KBM-7 (cell line): ENCODE measurements around the gene FBF1.

Experiments used
- DNase-seq: peaks from one replicate; pipeline ENCODE4 v3.0.0-alpha.2; 2015
- in situ Hi-C: fragments of 300-500 bp; cut with MboI; formaldehyde crosslinking; loops from 2 replicates; pipeline ENCODE4 v1.14.3; 2020; ENCODE audit warnings: low sequenced_read_pairs, low pct_unique_long_range_greater_than_20kb, mixed read lengths

FBF1 gene

DNA sequence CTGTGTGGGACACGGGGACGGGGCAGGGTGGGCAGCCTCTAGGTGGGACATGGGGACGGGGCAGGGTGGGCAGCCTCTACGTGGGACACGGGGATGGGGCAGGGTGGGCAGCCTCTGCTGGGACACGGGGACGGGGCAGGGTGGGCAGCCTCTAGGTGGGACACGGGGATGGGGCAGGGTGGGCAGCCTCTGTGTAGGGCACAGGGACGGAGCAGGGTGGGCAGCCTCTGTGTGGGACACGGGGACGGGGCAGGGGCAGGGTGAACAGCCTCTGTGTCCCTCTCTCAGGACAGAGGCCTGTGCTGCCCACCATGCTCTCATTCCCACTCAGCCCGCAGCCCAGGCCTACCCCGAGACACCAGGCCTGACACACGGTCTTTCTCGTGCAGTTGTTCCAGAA lies 19.2 kb downstream of the FBF1 start:
- in situ Hi-C loops = no loop called here
- DNase-seq = no peak

DNA sequence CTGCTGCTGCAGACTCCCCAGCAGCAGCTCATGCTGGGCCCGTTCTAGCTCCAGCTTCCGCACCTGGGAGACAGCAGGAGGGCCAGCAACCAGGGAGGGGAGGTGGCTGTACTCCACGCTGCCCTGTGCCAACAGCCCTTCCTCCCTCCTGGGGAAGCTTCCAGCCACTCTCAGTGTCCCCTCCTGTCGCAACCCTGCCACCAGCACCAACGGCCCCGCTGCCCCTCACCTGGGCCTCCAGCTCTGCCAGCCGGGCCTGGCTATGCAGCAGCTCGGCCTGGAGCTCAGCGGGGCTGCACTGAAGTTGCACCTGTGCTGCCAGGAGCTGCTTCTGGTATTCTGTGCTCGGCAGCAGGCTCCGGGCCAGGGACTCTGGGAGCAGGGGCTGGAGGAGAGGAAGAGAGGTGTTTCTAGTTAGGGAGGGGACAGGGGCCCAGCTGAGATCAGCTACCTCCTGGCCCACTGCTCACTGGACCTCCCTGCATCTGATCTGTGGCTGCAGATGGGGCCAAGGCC lies 20.7 kb downstream of the FBF1 start:
- DNase-seq = no peak

DNA sequence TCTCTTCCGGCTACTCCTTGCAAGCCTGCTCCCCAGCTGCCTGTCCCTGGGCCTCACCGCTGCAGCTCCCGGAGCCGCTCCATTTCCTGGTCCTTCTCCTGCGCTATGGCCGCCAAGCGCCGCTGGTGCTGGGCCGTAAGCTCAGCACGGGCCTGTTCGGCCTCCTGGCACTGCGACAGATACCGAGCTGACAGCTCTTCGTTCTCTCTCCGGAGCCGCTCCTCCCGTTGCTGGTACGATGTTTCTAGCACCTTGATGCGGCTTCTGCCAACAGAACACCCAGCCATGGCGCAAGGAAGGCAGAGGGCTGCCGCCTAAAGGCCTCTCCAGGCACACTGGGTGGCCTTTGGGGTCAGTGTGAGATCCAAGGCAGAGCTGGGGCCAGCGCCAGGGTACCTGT lies 21.2 kb downstream of the FBF1 start:
- in situ Hi-C loops = no loop called here
- DNase-seq = no peak

More for the DNA sequence above, 20.7 kb downstream of the FBF1 start:
- in situ Hi-C loops = no loop called here

DNA sequence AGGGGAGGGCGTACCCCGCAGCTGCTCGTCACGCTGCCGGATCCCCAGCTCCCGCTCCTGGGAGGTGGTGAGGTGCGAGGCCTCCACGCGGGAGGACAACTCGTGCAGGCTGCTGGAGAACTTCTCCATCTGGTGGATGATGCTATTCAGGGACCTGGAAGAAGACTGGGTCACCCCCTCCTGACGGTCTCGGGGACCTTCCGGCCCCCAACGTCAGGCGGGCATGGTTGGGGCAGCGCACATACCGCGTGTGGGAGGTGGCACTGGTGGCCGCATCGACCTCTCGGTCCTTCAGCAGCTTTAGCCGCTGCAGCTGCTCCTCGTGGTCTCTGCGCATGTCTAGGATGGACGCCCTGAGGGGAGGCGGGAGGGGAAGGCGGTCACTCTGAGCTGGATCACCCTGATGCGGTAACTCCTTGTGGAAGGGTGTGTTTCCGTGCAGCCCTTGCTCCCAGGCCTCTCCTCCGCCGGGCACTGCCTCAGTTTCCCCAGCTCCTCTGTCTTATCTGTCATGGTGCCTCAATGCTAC lies 22.9 kb downstream of the FBF1 start:
- in situ Hi-C loops = no loop called here
- DNase-seq = no peak

DNA sequence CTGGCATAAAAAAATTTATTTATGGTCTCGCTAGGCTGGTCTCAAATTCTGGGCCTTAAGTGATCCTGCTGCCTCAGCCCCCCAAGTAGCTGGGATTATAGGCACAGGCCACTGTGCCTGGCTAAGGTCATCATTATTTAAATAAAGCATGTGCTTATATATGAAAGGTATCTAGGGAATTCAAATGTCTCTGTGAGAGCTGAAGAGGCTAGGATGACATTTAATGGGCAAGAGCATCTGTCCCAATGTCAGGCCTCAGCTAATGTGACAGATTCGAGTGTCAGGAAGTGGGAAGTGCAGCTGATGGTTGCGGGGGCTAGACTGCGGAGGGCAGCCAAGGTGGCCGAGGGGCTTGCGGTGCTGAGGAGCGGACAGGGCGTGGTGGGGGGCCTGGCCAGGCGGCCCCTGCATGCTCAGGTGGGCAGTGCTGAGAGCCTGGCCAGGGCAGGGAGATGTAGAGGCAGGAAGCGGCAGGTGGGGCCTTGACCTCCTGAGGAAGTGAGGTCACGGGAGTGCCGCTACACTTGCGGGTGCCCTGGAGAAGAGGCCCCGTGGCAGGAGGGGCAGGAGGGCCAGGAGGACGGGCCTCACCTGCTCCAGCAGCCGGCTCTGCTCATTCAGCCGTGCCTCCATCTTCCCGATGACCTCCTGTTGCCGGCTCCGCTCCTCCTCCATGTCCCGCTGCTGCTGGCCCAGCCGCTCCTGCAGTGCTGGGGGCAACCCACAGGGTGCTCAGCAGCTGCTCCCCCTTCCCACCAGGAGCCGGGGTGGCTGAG lies 23.5 kb downstream of the FBF1 start:
- in situ Hi-C loops = no loop called here
- DNase-seq = no peak

DNA sequence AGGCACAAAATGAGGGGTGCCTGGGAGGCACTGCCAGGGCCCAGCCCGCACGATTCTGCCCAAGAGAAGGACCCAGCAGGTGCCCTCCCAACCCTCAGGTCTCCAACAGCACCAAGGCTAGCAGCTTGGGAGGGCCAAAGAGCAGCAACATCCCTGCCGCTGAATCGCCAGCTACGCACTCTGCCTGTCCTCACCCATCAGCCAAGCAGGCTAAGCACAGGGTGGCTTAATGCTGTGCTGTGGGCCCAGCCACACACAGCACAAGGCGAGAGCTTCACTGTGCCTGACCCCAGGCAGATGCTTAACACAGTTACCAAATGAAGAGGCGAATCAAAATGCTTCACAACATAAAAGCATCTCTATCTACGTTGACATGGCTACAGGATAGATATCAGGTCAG lies 25.6 kb downstream of the FBF1 start:
- in situ Hi-C loops = no loop called here

DNA sequence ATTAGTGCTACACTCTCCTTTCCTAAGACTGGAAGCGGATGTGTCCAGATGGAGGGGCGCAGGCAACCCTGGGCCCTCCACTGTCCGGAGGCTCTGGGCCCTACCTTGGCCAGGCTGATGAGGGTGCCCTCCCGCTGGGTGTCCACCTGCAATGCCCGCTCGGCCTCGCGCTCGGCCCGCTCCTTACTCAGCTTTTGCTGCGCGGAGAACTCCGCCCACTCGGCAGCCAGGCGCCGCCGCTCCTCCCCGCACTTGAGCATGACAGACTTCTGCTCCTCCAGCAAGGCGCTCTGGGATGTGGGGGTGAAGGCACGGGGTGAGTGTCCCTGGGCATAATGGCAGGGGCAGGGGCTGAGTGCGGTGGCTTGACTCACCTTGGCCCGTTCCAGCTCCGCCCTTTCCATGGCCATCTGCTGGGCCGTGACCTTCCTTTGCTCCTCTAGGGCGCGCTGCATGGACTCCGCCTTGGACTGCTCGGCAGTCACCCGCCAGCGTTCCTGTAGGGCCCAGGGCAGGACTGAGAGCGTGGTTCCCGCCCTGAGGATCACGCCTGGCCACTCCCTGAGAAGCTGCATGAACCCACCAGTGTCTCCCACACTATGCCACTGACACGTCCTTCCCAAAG lies 26.1 kb downstream of the FBF1 start:
- DNase-seq = no peak
- in situ Hi-C loops = no loop called here

More for the DNA sequence above, 25.6 kb downstream of the FBF1 start:
- no peak for DNase-seq

DNA sequence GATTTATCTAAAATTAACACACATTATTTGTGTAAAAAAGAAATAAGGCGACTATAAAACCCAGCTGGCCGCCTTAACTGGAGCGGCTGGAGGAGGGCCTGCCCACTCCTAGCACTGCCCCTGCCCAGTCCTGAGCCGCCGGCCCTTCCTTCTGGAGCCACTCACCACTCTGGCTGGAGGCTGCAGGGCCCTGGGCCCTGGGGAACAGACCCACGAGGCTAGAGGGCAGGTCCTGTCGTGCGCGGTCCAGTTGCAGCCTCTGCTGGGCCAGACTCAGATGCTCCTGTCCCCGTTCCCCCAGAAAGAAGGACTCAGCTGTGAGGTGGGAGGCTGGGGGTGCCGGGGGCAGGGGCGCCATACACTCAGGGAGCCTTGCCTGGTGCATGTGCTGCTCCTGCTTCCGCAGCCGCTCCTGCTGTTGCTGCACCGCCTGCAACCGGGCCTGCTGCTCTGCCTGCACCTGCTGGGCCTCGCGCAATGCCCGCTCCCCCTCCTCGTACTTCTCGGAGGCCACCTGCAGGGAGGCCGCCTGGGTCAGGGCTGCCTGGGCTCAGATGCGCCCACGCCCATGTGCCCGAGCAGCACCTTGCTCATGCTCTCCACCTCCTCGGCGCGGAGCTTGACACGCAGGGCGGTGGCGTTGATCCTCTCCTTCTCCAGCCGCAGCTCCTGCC lies 27.2 kb downstream of the FBF1 start:
- in situ Hi-C loops = no loop called here
- DNase-seq = no peak

DNA sequence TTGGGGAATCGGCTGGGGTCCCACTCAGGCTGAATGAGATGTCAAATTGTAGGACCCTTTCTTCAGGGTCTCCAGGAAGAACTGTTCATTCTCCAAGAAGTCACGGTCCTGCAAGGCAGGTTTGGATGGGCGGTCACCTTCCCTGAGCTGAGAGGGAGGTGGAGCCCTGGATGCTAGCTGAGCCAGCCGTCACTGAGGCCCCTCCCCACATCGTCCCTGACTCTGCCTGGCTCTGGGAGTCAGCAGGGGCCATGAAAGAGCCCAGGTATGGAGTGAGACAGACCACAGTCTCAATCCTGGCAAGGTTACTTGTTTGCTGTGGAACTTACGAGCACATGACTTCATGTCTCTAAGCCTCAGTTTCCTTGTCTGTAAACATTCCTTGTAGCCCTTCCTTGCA lies 30.1 kb downstream of the FBF1 start:
- in situ Hi-C loops = no loop called here
- DNase-seq = no peak

DNA sequence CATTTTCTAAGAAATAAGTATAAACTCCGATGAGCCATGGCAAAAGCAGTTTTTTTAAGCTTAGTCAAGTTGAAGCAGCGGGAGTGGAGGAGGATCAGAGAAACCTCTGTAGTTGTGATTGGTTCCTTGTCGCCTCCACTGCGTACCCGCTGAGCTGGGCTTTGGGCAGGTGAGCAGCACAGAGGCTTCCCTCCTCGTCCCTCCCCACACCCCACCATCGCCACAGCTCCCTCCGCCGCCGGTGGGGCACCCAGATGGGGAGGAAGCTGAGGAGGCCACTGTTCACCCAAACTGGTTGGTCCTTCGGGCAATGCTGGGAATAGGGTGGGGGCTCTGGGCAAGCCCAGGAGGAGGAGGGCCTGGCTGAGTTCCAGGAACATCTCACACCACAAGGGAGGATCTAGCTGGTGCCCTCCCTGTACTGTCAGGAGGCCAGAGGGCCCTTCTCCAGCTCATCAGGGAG lies 31.0 kb downstream of the FBF1 start:
- DNase-seq = no peak
- in situ Hi-C loops = no loop called here

DNA sequence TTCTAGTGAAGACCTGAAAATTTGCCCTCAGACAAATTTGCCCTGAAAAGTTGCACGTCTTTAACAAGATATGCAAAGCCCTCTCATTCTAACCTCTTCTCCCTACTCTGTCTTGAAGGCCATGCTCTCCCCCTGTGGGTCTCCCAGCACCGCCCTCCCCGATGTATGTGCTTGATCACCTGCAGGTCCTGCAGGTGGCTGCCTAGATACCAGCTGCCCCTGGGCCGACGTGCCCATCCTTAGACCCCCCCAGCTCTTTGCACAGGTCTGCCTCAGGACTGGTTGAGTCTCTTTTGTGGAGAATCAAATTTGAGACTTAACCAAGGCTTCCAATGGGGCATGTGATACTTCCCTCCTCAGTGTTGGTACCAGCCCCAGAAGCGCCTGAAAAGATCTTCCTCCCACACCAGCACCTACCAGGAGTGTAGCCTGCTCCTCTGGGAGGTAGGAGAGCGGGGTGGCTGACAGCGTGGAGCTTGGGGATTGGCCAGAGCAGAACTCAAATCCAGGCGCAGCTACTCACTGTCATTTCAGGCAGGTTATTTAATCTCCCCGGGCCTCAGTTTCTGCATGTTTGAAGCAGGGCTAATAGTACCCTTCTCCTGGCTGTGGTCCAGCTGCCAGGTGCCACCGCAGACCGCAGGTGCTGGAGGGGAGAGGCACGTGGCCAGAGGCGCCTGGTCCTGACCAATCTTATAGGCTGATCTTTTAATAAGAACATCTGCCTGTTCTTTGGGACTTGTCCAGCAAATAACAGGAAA lies 31.6 kb downstream of the FBF1 start:
- DNase-seq = no peak
- in situ Hi-C loops = no loop called here

DNA sequence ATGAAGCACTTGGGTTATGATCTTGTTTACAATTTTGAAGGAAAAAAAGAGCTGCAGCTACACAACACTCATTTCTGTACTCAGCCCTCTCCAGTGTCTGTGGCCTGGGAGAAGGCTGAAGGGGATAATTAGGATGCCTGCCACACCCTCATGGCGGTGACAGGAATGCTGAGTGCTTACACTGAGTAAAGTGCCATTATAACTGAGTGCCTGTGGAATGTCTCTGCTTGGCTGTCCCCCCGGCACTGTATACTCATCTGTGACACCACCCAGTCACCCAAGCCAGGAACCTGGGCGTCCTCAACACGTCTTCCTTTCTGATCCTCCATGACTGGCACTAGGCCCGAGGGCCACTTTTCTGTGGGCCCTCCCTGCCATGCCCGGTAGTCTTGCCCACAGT lies 32.6 kb downstream of the FBF1 start:
- in situ Hi-C loops = no loop called here
- DNase-seq = no peak

DNA sequence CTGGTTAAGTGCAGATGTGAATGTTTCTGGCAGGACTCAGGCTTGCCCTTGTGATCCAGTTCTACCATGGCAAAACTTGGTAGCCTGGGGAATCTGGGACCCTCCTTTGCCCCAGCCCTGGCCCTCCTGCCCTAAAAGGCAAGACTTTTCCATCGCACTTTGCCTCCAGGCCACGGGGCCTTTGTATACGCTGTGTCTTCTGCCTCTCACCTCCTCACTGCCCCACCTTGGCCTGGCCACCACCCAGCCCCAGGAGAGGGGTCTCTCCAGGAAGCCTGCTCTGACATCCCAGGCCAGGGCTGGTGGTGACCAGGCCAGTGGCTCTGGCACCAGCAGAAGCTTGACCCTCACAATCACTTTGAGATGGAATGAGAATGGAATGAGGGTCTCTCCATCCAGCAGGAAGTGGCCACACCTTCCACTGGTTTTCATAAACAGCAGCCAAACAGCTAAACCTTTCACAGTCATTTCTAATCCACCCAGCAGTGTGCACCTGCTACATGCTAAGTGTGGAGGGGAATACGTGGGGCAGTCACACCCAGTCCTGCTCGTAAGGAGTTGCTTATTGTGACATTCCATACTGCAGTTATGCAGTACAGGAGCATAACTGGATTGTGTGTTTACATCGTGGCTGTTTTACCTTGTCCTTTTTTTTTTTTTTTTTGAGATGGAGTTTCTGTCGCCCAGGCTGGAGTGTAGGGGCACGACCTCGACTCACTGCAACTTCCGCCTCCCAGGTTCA lies 34.5 kb downstream of the FBF1 start:
- in situ Hi-C loops = no loop called here
- no peak for DNase-seq

DNA sequence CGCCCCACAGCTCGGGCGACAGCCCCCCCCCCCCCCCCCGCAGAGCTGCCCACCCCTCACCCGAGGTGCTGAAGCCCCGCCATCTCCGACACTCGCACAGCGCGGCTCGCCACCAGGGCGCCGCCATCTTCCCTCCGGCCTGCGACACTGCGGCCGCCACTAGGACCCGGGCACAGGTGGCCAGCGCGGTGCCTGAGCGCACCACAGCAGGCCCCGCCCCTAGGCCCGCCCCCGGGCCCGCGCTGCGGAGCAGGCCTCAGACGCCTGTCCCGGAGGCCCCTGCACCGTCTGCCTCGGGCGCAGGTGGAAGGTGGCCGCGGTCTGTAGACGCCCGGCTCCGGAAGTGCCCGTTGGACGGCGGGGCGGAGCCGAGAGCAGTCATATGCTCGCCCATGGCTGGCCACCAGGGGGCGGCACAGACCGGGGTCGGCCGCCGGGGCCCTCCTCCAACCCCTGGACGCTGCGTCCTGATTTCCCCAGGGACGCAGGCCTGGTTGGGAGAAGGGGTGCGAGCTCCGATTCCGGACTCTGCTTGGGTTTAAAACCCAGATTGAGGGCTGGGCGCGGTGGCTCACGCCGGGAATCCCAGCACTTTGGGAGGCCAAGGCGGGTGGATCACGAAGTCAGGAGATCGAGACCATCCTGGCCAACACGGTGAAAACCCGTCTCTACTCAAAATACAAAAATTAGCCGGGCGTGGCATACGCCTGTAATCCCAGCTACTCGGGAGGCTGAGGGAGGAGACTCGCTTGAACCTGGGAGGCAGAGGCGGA lies 35.9 kb downstream of the FBF1 start, which contains the start of gene MRPL38:
TSS of gene MRPL38 (minus strand) at position 136 of the 773 bp plus-strand sequence. CDS start at position 127, 9 bp downstream.
- DNase-seq = peak; percentile 97
- in situ Hi-C loops = no loop called here

DNA sequence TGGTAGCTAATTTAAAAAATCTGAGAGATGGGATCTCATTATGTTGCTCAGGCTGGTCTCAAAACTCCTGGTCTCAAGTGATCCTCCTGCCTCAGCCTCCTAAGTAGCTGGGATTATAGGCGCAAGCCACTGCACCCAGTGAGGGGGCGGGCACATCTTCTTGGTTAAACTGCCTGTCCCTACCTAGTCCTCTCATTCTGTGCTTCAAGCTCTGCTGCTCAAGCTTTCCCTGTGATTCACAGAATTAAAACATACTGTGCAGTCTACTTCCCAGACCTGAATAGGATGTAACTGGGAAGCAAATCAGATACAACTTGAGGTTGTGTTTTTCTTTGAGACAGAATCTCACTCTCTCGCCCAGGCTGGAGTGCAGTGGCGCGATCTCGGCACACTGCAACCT lies 38.4 kb downstream of the FBF1 start:
- in situ Hi-C loops = no loop called here
- DNase-seq = no peak

DNA sequence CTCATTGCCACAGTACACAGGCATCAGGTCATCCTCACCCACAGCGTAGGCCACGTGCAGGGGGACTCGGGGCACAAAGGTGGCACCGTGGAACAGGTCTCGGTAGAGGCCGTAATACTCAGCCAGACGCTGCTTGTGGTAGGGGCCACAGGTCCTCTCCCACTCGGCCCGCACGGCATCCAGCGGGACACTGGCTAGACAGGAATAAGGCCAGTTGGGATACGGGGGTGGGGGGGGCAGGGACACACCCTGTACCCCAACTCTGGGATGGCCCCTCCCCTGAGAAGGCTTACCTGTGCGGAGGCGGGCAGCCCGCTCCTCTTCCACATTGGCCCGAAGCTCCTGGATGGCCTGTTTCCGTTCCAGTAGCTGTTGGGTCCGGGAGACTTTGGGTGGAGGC lies 39.1 kb downstream of the FBF1 start:
- DNase-seq = no peak
- in situ Hi-C loops = no loop called here

DNA sequence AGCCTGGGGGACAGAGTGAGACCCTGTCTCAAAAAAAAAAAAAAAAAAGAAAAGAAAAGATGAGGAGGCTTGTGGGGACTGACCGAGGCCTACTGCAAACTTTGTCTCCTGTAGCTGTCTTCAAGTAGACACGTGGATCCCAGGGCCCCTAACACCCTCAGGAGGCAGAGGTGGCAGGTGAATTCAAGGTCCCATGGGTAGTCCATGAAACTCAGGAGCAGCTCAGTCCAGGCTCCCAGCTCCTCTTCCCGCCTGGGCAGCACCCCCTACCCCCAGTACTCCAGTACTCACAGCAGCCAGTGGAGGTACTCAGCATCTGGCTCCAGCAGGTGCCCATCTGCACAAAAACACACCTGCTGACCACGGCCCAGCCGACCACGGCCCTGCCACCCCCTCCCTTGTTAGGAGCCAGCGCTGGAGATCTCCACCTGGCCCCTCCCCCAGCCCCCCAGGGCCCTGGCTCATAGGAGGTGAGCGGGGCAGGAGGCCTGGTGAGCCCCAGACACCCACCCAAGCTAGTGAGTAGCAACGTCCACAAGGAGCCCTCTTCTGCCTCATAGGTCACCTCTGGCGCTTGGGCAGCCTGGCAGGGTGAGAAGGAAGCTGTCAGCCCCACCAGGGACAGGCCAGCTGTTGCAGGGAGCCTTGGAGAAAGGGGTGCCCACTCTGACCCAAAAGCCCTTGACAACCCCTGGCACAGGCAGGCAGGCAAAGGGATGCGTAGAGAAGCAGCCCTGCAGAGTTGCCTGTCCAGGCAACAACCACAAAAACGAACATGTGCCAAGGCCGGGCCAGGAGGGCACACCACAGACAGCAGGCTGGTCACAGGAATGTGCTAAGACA lies 39.9 kb downstream of the FBF1 start:
- DNase-seq = no peak
- in situ Hi-C loops = no loop called here
